CD4-positive, alpha-beta T cell treated with Interleukin-2 at 100 ng/mL for 4 hours (primary cell): Measurements from ENCODE around the gene TSSC4.
A peak's percentile ranks its signal among the peaks of the same experiment; 100 is the strongest.
"Not testable (repeated sequence)": the region's sequence is repeated elsewhere in the genome, so short reads cannot be mapped to it uniquely, and the experiment has no call there.

ENCODE experiments used
- DNase-seq: peaks from one replicate; pipeline ENCODE4 v3.0.0-alpha.2; 2020; ENCODE audit warnings: low spot score

Gene TSSC4

DNA sequence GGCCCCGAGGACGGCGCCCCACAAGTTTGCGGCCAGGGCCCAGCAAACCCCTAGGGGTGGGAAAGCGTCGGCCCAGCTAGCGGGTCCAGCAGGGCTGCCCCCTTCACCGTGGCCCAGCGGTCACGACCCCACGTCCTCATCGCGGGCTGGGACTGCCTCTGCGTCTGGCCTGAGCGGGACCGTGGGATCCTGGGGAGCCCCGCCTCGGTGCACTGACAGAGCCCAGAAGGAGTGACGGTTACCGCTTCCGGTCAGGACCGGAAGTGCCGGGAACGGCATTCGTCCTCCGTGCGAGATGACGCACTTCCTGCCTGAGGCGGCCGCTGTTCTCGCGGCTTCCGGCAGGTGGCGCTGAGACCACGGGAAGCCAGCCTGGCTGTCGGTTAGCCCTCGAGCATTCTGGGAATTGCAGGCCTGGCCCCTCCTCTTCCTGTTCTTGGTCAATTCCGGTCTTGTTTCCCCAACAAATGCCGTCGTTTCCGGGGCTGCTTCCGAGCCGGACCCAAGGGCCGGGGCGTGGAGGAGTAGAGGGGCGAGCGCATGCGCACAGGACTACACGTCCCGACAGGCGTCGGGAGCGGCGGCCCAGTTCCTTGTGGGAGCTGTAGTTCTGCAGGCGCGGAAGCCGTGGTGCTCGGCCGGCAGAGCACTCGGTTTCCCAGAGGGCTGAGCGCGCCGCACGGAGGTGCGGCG lies at the start of gene TSSC4:
TSS of gene TSSC4 (plus strand) at position 682 of the 693 bp plus-strand sequence. CDS start 1,884 bp downstream, outside the sequence.
- peak; percentile 100 for DNase-seq

DNA sequence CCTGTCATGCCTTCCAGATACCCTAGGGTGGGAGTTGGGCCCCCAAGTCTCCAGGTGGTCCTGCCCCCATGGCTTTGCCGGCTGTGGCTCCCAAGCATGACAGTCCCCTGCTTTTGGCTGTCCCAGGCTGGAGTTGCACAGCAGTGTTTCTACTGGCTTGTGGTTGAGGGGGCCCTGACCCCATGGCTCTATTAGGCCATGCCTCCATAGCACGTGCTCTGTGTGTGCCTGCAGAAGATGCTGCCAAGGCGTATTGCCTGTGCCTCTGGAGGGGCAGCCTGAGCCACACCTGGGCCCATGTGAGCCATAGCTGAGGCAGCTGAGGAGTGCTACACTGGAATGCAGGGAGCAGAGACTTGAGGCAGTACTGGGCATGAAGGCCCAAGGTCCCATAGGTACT lies 48.8 kb upstream of the TSSC4 start:
- DNase-seq, result no peak

DNA sequence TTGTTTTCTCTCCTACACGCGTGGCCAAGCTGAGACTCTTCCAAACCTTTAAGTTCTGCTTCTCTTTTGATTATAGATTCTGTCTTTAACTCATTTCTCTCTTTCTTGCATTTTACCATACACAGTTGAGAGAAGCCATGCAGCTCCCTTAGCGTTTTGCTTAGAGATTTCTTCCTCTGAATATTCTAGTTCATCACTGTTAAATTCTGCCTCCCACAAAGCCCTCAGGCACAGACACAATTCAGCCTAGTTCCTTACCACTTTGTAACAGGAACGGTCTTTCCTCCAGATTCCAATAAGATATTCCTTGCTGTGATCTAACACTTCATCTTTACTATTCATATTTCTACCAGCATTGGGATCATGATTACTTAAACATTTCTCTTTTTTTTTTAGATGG lies 48.1 kb upstream of the TSSC4 start:
- DNase-seq, result no peak

DNA sequence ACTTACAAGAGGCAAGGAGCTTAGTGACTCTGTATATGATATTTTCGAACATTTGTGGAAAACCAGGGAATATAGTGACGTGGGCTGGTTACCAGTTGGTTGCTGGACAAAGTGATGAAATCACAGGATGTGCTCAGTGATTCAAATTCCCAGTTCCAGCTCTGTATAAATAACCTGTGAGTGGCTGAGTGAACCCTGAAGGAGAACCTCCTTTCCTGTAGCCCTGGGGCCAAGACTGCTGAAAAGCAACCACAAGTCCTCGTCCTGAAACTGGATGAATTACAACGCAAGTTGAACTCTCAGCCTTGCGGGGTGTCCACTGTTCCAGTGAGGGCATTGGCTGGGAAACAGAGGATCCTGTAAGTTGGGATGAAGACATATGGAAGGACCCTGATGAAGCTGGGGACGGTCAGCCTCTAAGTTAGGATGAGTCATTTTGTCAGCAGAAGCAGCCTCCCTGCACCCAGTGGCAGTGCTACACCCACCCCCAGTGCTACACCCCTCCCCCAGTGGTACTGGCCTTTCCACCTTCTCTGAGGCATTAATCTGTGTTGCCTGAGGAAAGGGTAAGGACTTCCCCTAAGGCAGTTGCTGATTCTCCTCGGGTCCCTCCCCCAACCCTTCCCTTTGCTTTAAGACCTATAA lies 45.4 kb upstream of the TSSC4 start:
- DNase-seq, result no peak

DNA sequence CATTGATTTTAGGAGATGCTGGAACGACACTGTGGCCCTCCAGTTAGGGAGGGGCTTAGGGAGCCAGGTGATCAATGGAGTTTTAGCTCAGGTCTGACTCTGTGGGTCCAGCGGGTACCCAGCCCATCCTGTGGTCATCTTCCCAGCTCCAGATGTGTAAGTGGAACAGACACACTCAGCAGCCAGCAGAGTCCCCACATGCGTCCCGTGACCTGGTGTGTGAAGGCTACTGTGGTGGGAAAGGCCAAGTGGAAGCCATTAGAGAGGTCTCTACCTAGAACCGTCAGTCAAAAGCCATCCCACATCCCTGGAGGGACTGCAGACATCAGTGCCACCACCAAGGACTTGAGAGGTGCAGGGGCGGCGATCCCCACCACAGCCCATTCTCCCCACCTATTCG lies 43.3 kb upstream of the TSSC4 start:
- DNase-seq, result no peak

DNA sequence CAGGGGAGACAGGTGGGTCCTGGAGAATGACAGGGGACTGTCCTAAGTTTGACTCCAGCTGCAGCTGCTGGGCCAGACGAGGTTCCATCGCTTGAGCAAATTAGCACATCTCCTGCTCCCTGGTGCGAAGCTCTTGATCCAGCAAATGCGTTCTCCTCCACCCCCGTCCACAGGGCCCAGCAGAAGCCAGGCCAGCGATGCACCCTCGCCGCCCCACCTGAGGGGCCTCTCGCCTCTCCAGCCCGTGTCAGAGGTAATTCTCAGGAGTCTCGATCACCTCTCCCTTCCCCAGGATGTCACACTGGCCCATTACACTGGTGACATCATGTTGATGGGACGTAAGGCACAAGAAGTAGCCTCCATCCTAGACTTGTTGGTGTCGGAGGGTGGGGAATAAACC lies 42.9 kb upstream of the TSSC4 start:
- not testable (repeated sequence) for DNase-seq

DNA sequence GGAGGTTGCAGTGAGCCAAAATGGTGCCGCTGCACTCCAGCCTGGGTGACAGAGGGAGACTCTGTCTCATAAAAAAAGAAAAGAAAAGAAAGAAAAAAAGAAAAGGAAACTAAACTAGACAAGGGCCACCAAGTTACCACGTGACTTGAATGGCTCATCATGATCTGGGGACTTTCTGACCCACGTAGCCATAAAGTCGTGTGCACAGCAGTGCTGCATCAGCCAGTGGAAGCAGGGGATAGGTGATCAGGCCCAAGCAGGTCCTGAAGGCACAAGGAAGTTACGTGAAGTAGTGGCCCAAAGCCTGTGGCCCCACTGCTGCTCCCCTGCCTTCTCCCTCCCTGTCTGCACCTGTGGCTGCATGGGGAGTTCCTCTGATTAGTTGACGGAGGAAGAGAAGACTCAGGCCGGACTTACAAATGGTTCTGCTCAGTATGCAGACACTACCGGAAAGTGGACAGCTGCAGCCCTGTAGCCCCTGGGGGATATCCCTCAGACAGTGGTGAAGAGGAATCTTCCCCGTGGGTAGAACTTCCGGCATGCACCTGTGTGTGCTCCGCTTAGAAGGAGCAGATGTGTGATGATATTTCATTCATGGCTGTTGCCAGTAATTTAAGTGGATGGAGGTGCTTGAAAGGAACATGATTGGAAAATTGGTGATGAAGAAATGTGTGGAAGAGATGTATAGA lies 41.7 kb upstream of the TSSC4 start:
- no peak for DNase-seq

DNA sequence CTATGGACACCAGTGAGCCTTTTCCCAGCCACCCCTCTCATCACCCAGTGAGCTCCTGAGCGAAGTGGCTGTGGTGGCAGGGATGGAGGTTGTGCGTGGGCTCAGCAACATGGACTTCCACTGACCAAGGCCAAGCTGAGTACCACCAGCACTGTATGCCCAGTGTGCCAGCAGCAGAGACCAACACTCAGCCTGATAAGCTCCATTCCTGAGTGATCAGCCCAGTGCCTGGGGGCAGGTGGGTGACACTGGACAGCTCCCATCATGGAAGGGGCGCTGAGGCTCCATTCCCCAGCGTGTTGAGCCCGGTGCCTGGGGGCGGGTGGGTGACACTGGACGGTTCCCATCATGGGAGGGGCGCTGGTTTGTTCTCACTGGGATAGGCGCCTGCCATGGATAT lies 41.0 kb upstream of the TSSC4 start:
- DNase-seq, result no peak

DNA sequence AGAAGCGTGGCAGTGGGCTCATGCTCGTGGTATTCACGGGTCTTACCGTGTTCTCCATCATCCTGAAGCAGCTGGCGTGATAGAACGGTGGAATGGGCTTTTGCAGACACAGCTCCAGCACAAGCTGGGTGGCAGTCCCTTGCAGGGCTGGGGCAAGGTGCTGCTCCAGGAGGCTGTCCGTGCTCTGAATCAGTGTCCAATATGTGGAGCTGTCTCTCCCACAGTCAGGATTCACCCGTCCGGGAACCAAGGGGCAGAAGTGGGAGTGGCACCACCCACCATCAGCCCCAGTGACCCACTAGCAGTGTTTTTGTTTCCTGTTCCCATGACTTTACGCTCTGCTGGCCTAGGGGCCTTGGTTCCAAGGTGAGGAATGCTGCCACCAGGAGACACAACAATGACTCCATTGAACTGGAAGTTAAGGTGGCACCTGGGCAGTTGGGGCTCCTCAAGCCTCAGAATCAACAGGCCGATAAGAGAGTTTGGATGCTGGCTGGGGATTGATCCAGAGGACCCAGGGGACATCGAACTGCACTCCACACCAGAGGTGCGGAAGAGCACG lies 40.4 kb upstream of the TSSC4 start:
- no peak for DNase-seq

DNA sequence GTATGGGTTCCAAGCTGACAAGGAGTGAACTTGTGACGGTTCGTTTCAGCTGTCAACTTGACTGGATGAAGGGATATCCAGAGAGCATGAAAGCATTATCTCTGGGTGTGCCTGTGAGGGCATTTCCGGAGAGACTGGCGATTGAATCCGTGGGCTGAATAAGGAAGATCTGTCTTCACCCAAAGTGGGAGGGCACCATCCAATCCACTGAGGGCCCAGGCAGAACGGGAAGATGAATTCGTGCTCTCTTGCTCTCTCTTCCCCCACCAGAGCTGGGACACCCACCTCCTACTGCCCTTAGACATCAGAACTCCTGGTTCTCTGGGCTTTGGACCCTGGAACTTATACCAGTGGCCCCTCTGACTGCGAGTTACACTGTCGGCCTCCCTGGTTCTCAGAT lies 39.0 kb upstream of the TSSC4 start:
- no peak for DNase-seq

DNA sequence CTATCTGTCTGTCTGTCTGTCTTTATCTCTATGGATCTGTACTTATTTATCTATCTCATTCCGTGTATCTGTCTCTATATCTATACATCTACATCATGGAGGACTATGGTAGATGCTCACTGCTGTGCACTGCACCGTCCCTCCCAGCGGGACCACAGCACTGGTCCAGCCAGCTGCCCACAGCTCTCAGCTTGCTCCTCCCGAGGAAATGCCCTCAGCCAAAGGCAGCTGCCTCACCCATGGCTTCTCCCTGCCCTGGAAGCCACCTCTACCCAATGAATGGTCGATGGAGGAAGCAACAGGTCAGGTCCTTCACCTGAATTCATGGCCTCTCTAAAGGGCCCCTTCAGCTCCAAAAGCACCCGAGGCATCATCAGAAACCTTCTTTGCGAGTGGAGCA lies 38.1 kb upstream of the TSSC4 start:
- no peak for DNase-seq

DNA sequence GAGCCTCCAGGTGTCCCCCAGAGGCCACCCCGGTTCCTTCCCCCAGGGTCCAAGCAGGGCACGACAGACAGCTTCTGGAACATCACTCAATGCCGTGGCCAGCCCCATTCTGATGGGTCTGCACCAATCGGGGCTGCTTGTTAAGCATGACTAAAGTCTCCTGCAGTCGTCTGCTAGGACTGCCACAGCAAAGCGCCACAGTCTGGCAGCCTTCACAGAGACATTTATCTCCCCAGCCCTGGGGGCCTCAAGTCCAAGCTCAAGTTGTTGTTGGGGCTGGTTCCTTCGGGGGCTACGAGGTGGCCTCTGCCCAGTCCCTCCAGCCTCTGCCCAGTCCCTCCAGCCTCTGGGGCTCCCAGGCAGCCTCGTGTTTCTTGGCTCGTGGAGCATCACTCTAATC lies 37.4 kb upstream of the TSSC4 start:
- DNase-seq, result no peak

DNA sequence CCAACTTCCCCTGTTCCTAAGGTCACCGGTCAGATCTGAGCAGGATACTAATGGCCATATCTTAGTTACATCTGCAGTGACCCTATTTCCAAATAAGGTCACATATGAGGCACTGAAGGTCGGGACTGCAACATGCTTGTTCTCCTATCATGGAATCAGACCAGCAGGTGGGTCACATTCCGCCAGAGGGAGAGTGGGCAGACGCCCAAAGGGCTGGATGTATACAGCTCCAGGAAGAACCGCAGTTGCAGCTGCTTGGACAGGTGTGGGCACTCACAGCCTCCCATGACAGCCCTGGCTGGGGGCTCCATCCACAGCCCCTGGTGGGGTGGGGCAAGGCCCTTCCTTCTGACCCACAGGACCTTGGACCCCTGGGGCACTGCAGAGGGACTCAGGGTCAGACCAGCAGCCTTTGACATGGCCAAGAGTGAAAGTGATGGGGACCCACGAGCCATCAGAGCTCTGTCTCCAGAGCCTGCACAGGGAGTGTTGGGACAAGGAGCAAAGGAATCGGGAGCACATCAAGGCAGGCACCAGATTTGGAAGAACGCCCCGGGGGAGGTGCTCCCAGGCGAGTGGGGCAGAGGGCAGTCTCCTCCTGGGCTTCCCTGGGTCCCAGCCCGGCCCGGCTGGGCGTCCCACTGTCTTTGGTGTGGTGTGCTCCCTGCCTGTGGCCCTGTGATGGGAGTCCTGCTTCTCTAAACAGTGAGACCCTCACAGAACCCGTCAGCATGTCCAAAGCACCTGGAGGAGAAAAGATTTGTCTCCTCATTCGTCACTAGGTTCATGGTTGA lies 36.8 kb upstream of the TSSC4 start:
- no peak for DNase-seq

DNA sequence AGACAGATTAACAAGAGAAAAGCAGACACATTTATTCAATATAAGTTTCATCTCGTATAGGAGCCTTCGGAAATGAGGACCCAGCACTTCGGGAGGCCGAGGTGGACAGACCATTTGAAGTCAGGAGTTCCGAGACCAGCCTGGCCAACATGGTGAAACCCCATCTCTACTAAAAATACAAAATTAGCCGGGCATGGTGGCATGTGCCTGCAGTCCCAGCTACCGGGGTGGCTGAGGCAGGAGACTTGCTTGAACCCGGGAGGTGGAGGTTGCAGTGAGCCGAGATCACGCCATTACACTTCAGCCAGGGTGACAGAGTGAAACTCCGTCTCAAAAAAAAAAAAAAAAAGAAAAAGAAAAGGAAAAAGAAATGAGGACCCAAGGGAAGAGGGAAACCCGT lies 36.2 kb upstream of the TSSC4 start:
- DNase-seq, result not testable (repeated sequence)

DNA sequence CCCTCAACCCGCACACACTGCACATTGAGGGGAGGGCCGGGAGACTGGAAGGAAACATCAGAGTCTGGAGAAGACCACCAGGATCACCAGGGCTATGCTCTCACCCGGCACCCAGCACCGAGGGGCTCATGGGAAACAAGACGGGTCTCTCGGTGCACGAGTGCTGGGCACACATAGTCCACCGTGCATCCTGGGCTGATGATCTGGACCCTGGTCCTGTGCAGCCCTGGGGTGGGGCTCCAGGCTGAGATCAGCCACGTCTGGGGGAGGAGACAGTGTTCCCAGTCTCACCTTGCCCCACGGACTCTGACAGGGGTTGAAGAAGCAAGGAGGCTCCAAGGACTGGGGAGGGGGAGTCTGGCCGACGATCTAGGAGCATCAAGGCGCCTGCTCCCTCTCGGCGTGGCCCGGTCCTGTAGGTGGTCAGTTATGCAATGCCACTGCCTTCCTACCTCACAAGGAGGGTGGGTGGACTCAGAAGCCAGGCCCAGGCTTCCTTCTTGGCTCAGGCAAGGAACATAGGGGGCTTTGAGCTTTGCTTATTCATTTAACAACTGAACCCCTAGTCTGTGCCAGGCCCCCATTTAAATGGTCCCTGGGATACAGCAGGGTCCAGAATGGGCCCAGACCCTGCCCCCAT lies 34.9 kb upstream of the TSSC4 start:
- no peak for DNase-seq

DNA sequence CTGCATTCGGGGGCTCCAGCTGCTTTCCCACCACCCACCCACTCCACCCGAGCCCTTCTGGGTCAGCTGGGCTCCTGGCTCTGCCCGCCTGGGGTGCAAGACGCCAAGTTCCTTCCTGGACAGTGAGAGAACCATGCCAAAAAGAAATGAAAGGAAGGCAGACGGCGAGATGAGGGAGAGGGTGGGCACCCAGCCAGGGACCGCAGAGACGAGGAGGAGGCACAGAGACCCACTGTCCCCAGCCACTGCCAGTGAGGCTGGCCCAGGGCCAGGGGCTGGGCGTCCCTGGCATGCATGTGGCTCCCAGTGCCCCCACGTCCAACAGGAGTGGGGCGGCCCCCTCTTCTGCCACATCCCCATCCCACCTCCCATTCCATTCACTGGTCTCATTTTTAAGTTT lies 34.3 kb upstream of the TSSC4 start:
- no peak for DNase-seq

DNA sequence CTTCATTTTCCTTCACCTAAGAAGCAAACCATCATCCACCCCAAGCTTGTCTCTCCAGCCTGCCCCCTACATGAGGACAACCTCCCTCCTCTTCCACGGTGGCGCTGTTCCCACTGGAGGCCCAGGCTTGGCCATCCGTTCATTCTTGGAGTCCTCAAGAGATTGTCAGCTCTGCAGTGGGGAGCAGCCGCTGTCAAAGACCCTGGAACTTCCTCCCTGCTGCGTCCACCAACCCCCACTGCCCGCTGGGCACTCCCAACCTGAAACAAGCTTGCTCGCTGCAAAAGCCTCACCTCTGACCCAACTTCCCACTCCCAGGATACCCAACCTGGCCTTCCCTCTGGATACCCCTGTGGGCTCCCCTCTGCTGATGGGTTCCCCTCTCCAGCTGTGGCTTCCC lies 33.8 kb upstream of the TSSC4 start:
- no peak for DNase-seq

DNA sequence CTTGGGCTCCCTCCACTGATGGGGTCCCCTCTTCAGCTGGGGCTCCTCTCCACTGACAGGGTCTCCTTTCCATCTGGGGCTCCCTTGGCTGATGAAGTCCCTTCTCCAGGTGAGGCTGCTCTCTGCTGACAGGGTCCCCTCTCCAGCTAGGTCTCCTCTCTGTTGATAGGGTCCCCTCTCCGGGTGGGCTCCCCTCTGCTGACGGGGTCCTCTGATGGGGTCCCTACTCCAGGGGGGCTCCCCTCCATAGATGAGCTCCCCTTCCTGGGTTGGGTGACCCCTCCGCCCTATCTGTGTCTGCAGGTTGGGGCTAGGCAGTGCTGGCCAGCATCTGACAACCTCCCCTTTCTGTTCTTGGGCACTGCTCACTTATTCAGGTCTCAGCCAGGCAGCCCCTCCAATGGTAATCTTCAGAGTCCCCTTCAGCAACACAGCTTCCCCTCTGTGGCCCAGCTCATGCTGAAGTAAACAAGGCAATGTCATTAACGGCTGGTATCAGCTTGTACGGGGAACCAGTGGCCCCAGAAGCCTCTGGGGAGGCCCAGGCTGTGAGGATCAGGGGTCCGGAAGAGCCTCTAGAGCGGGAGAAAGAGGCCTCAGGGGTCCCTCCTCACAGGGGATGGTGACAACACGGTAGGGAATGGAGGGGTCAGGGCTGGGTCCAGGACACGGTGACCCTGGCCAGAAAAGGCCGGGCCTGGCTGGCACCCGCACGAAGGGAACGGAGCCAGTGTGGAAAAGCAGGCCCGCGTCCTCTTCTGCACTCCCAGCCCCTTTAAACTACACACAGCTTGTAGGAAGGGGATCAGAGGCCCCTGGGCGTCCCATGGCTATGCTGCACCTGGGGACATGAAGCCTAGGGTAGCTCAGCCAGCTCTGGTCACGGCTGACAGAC lies 33.0 kb upstream of the TSSC4 start:
- DNase-seq, result no peak

DNA sequence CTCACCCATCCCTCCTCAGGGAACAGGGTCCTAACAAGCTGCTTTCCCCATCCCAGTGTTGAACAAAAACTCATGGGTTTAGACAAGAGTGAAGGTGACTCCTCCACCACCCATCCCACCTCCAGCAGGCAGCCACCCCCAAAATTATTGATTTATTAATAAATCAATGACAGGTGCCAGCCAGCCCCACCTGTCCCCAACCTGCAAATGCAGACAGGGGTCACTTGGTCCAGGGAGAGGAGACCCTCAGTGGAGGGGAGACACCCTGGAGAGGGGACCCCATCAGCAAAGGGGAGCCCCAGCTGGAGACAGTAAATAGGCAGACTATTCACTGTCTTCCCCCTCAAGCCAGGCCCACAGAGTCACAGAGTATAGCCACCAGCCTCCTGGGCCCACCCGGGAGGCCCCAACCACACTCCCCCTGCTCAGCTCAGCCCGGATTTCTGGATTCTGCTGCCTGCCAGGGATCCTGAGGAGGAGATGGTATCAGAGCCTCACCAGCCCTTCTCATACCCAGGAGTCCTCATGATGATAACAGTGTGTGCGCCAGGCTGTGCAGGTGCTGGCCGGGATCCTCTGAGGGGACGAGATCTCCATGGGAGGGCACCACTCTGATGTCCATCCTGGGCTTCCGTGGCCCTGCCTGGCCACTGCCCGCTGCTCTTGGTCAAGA lies 32.2 kb upstream of the TSSC4 start:
- no peak for DNase-seq

DNA sequence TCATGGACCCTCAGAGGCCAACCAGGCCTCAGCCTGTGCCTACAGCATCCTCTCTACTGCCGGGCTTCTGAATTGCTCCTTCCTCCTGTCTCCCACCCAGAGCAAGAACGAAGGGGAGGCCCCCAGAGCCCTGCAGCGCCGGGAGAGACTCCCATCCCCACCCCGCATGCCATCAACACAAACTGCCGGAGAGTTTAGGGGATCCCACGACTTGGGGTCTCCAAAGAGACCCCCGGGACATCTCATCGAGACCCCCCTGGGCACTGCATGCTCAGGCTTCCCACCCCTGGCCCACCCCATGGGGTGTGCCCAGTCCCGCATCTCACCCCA lies 31.7 kb upstream of the TSSC4 start:
- no peak for DNase-seq
